ENCODE measurements around the gene TNFRSF13B.
"Not testable (repeated sequence)": the region's sequence is repeated elsewhere in the genome, so short reads cannot be mapped to it uniquely, and the experiment has no call there.

Gene TNFRSF13B

GRCh38 chr17:16986391-16986790 is 14.5 kb upstream of the TNFRSF13B start:
- no peak for DNase-seq (ENCODE audit: low read depth)

- no peak for DNase-seq (ENCODE audit: low read depth)
Measured at GRCh38 chr17:16981928-16982327, 10.0 kb upstream of the TNFRSF13B start.

- DNase-seq (ENCODE audit: low read depth): no peak
Measured at GRCh38 chr17:16980813-16981731, 9.2 kb upstream of the TNFRSF13B start.

GRCh38 chr17:16980061-16980460 is 8.1 kb upstream of the TNFRSF13B start:
- no peak for DNase-seq (ENCODE audit: low read depth)

- DNase-seq (ENCODE audit: low read depth): not testable (repeated sequence)
Measured at GRCh38 chr17:16979237-16979823, 7.4 kb upstream of the TNFRSF13B start.

- no peak for DNase-seq (ENCODE audit: low read depth)
Measured at GRCh38 chr17:16977932-16978331, 6.0 kb upstream of the TNFRSF13B start.

GRCh38 chr17:16976725-16977550 is 5.0 kb upstream of the TNFRSF13B start:
- no peak for DNase-seq (ENCODE audit: low read depth)

- no peak for DNase-seq (ENCODE audit: low read depth)
Measured at GRCh38 chr17:16975744-16976625, 4.1 kb upstream of the TNFRSF13B start.

GRCh38 chr17:16975277-16975651 is 3.3 kb upstream of the TNFRSF13B start:
- DNase-seq (ENCODE audit: low read depth): no peak

- no peak for DNase-seq (ENCODE audit: low read depth)
Measured at GRCh38 chr17:16974569-16975276, 2.8 kb upstream of the TNFRSF13B start.

GRCh38 chr17:16973760-16974540 is 2.0 kb upstream of the TNFRSF13B start:
- no peak for DNase-seq (ENCODE audit: low read depth)

- DNase-seq (ENCODE audit: low read depth): not testable (repeated sequence)
Measured at GRCh38 chr17:16973043-16973442, 1.1 kb upstream of the TNFRSF13B start.

- no peak for DNase-seq (ENCODE audit: low read depth)
Measured at GRCh38 chr17:16972346-16972745, 428 bp upstream of the TNFRSF13B start.

GRCh38 chr17:16969931-16970906 is 1.7 kb downstream of the TNFRSF13B start:
- no peak for DNase-seq (ENCODE audit: low read depth)

- no peak for DNase-seq (ENCODE audit: low read depth)
Measured at GRCh38 chr17:16968786-16969185, 3.1 kb downstream of the TNFRSF13B start.

- DNase-seq (ENCODE audit: low read depth): no peak
Measured at GRCh38 chr17:16962804-16963203, 9.1 kb downstream of the TNFRSF13B start.

GRCh38 chr17:16961792-16962191 is 10.1 kb downstream of the TNFRSF13B start:
- DNase-seq (ENCODE audit: low read depth): no peak

- not testable (repeated sequence) for DNase-seq (ENCODE audit: low read depth)
Measured at GRCh38 chr17:16961022-16961421, 10.9 kb downstream of the TNFRSF13B start.

- not testable (repeated sequence) for DNase-seq (ENCODE audit: low read depth)
Measured at GRCh38 chr17:16955011-16955410, 16.9 kb downstream of the TNFRSF13B start.

Measured in activated T-cell treated with anti-CD3 and anti-CD28 coated beads for 48 hours (primary cell).